Fibroblast of skin of back (primary cell): ENCODE results near the gene DLEC1.
"Not testable (repeated sequence)": the region's sequence is repeated elsewhere in the genome, so short reads cannot be mapped to it uniquely, and the experiment has no call there.

ENCODE experiments used
- DNase-seq: peaks from one replicate; pipeline ENCODE4 v3.0.0-alpha.2; 2013

DLEC1 gene

DNA sequence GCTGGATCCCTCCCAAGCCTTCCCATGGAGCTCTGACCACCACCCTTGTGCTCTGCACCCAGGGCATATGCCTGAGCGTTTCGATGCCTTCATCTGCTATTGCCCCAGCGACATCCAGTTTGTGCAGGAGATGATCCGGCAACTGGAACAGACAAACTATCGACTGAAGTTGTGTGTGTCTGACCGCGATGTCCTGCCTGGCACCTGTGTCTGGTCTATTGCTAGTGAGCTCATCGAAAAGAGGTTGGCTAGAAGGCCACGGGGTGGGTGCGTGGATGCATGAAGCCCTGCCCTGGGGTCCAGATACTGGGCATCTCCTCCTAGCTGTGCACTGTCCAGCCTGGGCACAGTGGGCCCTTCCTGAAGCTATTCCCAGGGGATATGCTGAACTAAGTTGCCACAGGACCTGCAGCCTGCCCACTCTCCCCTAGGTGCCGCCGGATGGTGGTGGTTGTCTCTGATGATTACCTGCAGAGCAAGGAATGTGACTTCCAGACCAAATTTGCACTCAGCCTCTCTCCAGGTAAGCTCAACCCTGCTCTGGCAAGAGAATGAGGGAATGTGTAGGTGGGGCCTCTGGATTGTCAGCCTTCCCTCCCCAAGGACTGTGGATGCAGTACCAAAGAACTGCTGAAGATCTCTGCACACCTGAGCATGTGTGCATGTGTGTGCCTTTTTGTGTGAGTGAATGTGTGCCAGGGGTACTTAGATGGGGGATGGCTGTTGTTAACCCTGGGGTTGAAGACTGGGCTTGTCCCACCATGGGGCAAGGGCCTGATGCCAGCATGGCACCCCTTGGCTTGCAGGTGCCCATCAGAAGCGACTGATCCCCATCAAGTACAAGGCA lies 101.5 kb downstream of the DLEC1 start:
- no peak for DNase-seq

GRCh38 chr3:38141173-38141951 lies 102.4 kb downstream of the DLEC1 start:
- DNase-seq = no peak

- no peak for DNase-seq
Measured at GRCh38 chr3:38141952-38142273, 102.9 kb downstream of the DLEC1 start.

DNA sequence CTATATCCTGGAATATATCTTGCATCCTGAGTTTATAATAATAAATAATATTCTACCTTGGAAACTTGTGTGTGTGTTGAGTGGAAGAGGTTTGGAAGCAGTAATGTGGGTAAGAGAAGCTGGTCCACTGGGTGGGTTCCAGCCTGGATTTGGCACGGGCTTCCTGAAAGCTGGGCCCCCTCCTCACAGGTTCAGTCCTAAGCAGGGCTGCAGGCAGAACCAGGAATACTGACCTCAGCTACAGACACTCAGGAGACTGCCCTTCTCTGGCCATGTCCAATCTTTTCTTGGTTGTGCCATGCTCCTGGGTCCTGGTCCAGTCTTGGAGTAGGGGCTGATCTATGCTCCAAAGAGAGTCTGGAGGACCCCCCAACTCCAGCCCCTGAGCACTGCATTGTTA lies 104.0 kb downstream of the DLEC1 start:
- DNase-seq = no peak

- no peak for DNase-seq
Measured at GRCh38 chr3:38143511-38143910, 104.5 kb downstream of the DLEC1 start.

DNA sequence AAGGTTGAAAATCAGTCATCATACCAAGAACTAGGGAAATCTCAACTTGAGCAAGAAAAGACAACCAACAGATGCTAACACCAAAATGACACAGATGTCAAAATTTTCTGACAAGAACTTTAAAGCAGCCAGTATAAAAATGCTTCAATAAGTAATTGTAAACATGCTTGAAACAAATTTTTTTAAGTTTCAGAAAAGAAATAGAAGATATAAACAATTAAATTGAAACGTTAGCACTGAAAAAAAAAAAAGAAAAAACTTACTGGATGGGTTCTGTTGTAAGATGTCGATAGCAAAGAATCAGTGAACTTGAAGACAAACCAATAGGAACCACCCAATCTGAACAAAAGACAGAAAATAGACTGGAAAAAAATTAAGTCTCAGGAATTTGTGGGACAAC lies 107.5 kb downstream of the DLEC1 start:
- DNase-seq = no peak

DNA sequence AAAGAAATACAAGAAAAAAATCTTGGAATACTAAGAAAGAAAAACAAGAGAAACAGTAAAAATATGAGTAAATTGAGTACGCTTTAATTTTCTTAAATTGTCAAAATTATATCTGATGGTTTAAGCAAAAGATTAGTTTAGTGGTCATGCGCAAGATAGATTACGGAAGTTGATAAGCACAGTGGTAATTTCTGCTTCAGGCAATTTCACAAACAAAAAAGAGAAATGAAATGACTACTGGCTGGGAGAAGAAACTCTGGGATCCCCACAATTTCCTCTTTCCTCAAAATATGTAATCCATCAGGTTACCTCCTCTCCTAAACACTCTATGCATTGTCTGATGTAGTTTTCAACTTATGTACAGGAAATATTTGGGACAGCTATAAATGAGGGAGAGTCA lies 108.4 kb downstream of the DLEC1 start:
- DNase-seq = no peak

- DNase-seq = no peak
Measured at GRCh38 chr3:38148311-38148882, 109.4 kb downstream of the DLEC1 start.

DNA sequence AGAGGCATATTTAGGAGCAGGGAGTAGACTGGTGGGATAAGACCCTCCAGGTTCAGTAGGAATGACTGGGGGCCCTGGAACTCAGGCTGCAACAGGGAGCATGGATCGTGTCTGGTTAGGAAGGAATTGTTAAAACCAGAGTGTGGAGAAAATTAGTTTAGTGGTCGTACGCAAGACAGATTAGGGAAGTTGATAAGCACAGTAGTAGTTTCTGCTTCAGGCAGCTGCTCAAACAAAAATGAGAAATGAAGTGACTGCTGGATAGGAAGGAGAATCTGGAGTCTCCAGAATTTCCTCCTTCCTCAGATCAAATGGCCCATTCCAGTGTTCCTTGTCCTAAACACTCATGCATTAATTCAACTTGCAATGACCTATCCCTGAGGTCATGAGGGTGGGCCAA lies 110.7 kb downstream of the DLEC1 start:
- DNase-seq = no peak

GRCh38 chr3:38150780-38151528 lies 111.9 kb downstream of the DLEC1 start:
- DNase-seq = no peak

DNA sequence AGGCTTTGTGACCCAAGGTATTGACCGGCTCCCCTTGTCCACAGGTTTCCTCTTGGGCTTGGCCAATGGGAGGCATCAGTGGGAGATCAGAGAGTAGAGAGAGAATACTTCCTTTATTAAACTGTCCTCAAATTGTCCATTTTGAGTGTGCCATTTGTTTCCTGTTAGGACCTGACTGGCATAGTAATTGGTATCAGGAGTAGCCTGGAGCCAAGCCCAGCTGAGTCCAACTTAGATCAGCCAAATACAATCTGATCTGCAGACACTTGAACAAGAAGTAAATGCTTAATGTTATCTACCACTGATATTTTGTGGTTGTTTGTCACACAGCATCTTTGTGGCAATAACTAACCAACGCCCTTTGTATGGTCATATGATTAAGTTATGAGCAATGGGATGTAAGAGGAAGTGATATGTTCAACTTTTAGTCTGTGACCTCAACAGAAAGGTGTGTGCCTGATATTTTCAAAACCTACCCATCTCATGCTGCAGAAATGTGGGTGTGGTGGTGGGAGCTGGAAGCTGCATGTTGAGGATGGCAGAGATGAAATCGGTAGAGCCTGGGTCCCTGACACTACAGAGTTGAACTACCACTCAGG lies 112.8 kb downstream of the DLEC1 start:
- peak; percentile 38 for DNase-seq

DNA sequence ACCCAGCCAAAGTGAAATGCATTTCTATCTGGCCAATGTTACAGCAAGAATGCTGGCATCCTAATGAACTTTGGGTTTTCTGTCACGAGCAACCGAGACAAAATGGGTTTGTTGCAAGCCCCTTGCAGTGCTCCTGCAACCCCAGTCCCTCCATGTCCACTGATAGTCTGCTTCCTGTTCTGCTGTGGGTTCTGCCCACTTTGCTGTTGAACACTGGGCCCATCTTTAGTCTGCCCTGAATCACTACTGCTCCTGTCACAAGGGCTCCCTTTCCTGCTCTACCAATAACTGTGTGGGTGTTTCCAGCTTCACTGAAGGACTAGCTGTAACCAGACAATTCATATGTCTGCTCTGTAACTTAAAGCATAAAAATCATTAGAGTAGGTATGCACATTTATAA lies 113.6 kb downstream of the DLEC1 start:
- no peak for DNase-seq

- no peak for DNase-seq
Measured at GRCh38 chr3:38153221-38153620, 114.2 kb downstream of the DLEC1 start.

- peak; percentile 17 for DNase-seq
Measured at GRCh38 chr3:38154033-38154494, 115.1 kb downstream of the DLEC1 start.

GRCh38 chr3:38154625-38155255 lies 115.7 kb downstream of the DLEC1 start:
- no peak for DNase-seq

- DNase-seq = no peak
Measured at GRCh38 chr3:38155825-38156224, 116.8 kb downstream of the DLEC1 start.

GRCh38 chr3:38157117-38157516 lies 118.1 kb downstream of the DLEC1 start:
- DNase-seq = no peak

DNA sequence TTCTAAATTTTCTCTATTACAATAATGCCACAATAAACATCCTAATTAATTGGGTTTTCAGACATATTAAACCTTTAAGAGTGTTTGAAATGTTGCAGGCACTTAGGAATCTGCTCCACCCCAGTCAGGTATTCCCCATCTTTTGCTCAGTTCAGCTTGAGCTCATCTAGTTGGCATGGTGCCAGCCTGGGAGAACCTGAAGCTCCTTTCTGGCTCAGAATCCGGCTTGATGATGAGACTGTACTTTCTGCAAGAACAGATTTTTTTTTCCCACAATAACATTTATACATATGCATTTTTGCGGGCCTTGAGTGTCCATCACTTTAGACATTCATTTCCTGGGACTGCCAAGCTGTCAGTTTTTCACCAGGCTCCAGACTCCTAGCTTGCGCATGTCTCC lies 118.6 kb downstream of the DLEC1 start:
- DNase-seq = no peak

GRCh38 chr3:38158472-38158871 lies 119.5 kb downstream of the DLEC1 start:
- no peak for DNase-seq

GRCh38 chr3:38160704-38161103 lies 121.7 kb downstream of the DLEC1 start:
- DNase-seq = not testable (repeated sequence)

DNA sequence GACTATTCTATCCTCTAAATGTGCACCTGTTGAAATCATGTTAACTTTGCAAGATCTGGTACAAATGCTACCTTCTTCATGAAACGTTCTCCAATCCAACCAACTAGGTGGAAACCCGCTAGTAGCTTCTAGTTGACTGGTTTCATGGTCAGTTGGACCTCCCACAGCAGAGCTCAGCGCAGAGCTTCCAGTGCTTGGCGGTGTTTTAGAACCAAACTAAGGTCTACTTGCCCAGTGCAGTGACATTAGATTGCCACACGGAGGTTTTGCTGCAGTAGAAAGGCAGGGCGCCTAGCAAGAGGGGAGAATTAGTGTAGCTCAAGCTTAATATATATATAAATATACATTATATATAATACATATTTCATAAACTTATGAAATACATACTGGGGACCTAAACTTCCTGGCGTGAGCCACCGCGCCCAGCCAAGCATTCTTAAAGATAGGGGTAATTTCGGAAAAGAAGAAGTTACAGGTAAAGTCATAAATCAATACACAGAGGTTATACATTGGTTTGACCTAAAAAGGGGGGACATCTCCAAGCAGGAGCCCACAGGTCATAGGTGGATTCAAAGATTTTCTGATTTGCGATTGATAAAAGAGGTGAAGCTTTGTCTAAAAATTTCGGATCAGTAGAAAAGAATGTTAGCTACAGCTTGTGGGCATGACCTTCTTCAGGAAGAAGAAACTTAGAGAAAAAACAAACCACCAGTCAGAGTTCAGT lies 124.3 kb downstream of the DLEC1 start:
- peak; percentile 25 for DNase-seq
